ENCODE measurements around the gene SEMA4D.
"Not testable (repeated sequence)": the region's sequence is repeated elsewhere in the genome, so short reads cannot be mapped to it uniquely, and the experiment has no call there.

The SEMA4D gene

DNA sequence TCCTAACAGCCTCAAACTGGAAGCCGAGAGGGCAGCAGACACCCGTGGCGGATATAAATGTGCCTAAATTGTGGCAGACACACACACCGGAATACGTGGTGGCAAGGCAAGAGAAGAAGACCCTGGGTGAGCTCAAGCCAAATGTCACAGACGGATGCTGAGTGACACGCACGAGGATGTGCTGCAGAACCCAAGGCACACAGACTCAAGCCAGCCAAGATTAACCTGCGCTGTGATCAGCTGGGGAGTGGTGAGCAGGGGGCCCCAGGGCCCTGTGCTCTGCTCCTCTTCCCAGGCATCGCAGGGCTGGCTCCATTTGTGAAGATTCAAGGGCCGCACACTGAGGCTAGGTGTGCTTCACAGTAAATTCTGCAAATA is 16.4 kb downstream of the SEMA4D start:
- H3K4me3 ChIP-seq (replicated peaks; ENCODE audit: insufficient read depth, low read length), result no peak overlapping the region
- no peak overlapping the region for H3K27ac ChIP-seq (replicated peaks)
- H3K27me3 ChIP-seq (ENCODE audit: insufficient read depth, poor library complexity, severe bottlenecking), result no peaks in the 10 kb centered on the region
- no peak for DNase-seq (ENCODE audit: low read depth in 1 of 2, low spot score in 1 of 2)
- TF ChIP-seq POLR2AphosphoS5 (IDR thresholded peaks at IDR 0.05; ENCODE audit: low read depth) (no peak), GABPA (IDR thresholded peaks at IDR 0.05; ENCODE audit: low read depth) (no peak), SPI1 (IDR thresholded peaks at IDR 0.05; ENCODE audit: borderline replicate concordance, low read depth) (no peak)
- TF ChIP-seq, protein P1, sequence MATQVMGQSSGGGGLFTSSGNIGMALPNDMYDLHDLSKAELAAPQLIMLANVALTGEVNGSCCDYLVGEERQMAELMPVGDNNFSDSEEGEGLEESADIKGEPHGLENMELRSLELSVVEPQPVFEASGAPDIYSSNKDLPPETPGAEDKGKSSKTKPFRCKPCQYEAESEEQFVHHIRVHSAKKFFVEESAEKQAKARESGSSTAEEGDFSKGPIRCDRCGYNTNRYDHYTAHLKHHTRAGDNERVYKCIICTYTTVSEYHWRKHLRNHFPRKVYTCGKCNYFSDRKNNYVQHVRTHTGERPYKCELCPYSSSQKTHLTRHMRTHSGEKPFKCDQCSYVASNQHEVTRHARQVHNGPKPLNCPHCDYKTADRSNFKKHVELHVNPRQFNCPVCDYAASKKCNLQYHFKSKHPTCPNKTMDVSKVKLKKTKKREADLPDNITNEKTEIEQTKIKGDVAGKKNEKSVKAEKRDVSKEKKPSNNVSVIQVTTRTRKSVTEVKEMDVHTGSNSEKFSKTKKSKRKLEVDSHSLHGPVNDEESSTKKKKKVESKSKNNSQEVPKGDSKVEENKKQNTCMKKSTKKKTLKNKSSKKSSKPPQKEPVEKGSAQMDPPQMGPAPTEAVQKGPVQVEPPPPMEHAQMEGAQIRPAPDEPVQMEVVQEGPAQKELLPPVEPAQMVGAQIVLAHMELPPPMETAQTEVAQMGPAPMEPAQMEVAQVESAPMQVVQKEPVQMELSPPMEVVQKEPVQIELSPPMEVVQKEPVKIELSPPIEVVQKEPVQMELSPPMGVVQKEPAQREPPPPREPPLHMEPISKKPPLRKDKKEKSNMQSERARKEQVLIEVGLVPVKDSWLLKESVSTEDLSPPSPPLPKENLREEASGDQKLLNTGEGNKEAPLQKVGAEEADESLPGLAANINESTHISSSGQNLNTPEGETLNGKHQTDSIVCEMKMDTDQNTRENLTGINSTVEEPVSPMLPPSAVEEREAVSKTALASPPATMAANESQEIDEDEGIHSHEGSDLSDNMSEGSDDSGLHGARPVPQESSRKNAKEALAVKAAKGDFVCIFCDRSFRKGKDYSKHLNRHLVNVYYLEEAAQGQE (IDR thresholded peaks at IDR 0.05; ENCODE audit: insufficient replicate concordance, low read depth), result no peak
- TF ChIP-seq, protein P2, sequence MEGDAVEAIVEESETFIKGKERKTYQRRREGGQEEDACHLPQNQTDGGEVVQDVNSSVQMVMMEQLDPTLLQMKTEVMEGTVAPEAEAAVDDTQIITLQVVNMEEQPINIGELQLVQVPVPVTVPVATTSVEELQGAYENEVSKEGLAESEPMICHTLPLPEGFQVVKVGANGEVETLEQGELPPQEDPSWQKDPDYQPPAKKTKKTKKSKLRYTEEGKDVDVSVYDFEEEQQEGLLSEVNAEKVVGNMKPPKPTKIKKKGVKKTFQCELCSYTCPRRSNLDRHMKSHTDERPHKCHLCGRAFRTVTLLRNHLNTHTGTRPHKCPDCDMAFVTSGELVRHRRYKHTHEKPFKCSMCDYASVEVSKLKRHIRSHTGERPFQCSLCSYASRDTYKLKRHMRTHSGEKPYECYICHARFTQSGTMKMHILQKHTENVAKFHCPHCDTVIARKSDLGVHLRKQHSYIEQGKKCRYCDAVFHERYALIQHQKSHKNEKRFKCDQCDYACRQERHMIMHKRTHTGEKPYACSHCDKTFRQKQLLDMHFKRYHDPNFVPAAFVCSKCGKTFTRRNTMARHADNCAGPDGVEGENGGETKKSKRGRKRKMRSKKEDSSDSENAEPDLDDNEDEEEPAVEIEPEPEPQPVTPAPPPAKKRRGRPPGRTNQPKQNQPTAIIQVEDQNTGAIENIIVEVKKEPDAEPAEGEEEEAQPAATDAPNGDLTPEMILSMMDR (IDR thresholded peaks at IDR 0.05; ENCODE audit: insufficient read depth, low read length), result no peak

DNA sequence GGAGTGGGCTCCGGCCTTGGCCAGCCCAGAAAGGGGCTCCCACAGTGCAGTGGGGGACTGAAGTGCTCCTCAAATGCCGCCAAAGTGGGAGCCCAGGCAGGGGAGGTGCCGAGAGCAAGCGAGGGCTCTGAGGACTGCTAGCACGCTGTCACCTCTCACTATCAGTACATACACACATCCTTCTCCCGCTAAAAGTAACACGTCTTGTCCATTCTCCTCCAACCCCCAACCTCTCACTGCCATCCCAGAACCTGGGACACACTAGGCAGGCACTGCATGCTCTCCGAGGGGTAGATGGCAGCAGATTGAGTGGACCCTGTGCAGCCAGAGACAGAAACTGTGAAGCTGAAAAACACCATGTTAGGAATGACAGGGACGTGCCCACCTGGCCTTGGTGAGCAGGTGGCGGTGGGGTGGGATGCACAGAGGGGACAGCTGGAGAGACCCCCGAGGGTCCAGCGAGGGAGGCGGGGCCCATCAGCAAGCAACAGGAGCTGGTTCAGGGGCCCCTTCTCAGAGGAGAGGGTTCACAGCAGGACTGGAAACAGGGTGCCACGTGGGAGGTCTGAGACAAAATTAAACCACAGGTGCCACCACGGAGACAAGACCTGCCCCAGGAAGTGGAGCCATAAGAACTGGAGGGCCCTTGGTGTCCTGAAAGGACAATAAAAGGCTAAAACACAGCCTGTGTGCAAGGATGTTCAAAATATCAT is 16.9 kb downstream of the SEMA4D start:
- Histone ChIP-seq H3K27me3 (ENCODE audit: insufficient read depth, poor library complexity, severe bottlenecking) (no peaks in the 10 kb centered on the region), H3K27ac (replicated peaks) (no peak overlapping the region), H3K4me3 (replicated peaks; ENCODE audit: insufficient read depth, low read length) (no peak overlapping the region)
- DNase-seq (ENCODE audit: low read depth in 1 of 2, low spot score in 1 of 2), result no peak
- TF ChIP-seq, protein P2 (IDR thresholded peaks at IDR 0.05; ENCODE audit: insufficient read depth, low read length), result no peak
- TF ChIP-seq SPI1 (IDR thresholded peaks at IDR 0.05; ENCODE audit: borderline replicate concordance, low read depth), result no peak
- no peak for TF ChIP-seq POLR2AphosphoS5 (IDR thresholded peaks at IDR 0.05; ENCODE audit: low read depth)
- no peak for TF ChIP-seq GABPA (IDR thresholded peaks at IDR 0.05; ENCODE audit: low read depth)

DNA sequence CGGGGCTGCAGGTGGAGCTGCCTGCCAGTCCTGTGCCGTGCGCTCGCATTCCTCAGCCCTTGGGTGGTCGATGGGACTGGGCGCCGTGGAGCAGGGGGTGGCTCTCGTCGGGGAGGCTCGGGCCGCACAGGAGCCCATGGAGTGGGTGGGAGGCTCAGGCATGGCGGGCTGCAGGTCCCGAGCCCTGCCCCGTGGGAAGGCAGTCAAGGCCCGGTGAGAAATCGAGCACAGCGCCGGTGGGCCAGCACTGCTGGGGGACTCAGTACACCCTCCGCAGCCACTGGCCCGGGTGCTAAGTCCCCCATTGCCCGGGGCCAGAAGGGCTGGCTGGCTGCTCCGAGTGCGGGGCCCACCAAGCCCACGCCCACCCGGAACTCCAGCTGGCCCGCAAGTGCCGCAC is 17.5 kb downstream of the SEMA4D start:
- not testable (repeated sequence) for H3K27ac ChIP-seq (replicated peaks); H3K4me3 ChIP-seq (replicated peaks; ENCODE audit: insufficient read depth, low read length); H3K27me3 ChIP-seq (ENCODE audit: insufficient read depth, poor library complexity, severe bottlenecking); DNase-seq (ENCODE audit: low read depth in 1 of 2, low spot score in 1 of 2)

DNA sequence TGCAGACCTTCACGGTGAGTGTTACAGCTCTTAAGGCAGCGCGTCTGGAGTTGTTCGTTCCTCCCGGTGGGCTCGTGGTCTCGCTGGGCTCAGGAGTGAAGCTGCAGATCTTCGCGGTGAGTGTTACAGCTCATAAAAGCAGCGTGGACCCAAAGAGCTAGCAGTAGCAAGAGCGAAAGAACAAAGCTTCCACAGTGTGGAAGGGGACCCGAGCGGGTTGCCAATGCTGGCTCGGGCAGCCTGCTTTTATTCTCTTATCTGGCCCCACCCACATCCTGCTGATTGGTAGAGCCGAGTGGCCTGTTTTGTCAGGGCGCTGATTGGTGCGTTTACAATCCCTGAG is 18.3 kb downstream of the SEMA4D start:
- not testable (repeated sequence) for DNase-seq (ENCODE audit: low read depth in 1 of 2, low spot score in 1 of 2); H3K27me3 ChIP-seq (ENCODE audit: insufficient read depth, poor library complexity, severe bottlenecking); H3K4me3 ChIP-seq (replicated peaks; ENCODE audit: insufficient read depth, low read length); H3K27ac ChIP-seq (replicated peaks)

DNA sequence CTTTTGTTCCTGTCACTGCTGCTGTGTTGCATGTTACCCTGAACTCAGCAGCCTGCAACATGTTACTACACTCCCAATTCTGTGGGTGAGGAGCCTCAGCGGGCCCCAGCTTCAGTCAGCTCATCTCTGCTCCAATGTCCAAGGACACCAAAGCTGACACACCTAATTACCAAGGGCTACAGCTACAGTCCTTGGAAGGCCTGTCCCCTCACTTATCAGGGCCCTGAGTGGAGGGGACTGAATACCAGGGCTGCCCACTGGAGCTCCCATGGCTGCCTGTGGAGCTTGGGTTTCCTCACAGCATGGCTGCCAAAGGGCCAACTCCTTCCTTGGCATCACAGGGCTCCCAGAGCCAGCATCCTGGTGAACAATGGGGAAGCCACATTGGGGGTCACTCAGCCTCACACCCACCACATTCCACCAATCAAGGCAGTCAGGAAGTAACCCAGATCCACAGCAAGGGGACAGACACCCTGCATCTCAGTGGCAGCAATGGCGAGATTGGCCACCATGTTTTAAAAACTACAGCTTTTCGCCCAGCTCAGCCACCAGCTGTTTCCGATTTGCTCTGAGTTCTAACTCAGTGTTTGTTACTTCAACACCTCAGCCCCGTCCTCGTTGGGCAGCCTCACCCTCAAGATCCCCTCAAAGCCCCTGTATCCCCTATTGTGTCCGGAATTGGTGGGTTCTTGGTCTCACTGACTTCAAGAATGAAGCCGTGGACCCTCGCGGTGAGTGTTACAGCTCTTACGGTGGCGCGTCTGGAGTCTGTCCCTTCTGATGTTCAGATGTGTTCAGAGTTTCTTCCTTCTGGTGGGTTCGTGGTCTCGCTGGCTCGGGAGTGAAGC is 18.9 kb downstream of the SEMA4D start:
- no peak overlapping the region; the same call in 1 of the 2 replicates for H3K27ac ChIP-seq (replicated peaks)
- TF ChIP-seq, protein P1 (IDR thresholded peaks at IDR 0.05; ENCODE audit: insufficient replicate concordance, low read depth), result no peak
- no peak for TF ChIP-seq POLR2AphosphoS5 (IDR thresholded peaks at IDR 0.05; ENCODE audit: low read depth)
- TF ChIP-seq GABPA (IDR thresholded peaks at IDR 0.05; ENCODE audit: low read depth), result no peak
- H3K4me3 ChIP-seq (replicated peaks; ENCODE audit: insufficient read depth, low read length), result no peak overlapping the region
- DNase-seq (ENCODE audit: low read depth in 1 of 2, low spot score in 1 of 2), result no peak
- H3K27me3 ChIP-seq (ENCODE audit: insufficient read depth, poor library complexity, severe bottlenecking), result no peaks in the 10 kb centered on the region

Data from HL-60 (cell line).